Upper lobe of right lung (tissue), 1 donor: Measurements from ENCODE around the gene ZNF283. TPM values are rescaled to one million over a fixed set of nuclear protein-coding genes. Genes with fewer than 3 reads are reported as not detected.

Experiments used
- ATAC-seq: fragments of 200-7000 bp; cut with Tn5 transposase; one replicate; pipeline ENCODE4 v1.9.1; 2020; ENCODE audit warnings: mild to moderate bottlenecking, moderate library complexity
- DNase-seq: peaks from one replicate; pipeline ENCODE4 v3.0.0-alpha.2; 2020
- H3K27ac ChIP-seq: fragments of 200-600 bp; one replicate; pipeline ENCODE4 v1.8.0; 2022
- H3K27me3 ChIP-seq: fragments of 200-600 bp; one replicate; pipeline ENCODE4 v1.8.0; 2022; ENCODE audit warnings: mild to moderate bottlenecking
- H3K36me3 ChIP-seq: fragments of 200-600 bp; one replicate; pipeline ENCODE4 v1.8.0; 2022
- H3K4me1 ChIP-seq: fragments of 200-600 bp; one replicate; pipeline ENCODE4 v1.8.0; 2022
- H3K4me3 ChIP-seq: fragments of 200-600 bp; one replicate; pipeline ENCODE4 v1.8.0; 2022; ENCODE audit warnings: mild to moderate bottlenecking
- H3K9me3 ChIP-seq: fragments of 200-600 bp; one replicate; pipeline ENCODE4 v1.8.0; 2022
- intact Hi-C: fragments of 100-400 bp; cut with DNase I; formaldehyde crosslinking; loops from one replicate; pipeline ENCODE4 v1.11.0; 2022
- total RNA-seq: library from RNA; stranded (reverse); fragmentation: NEBNext Ultra II Directional; extraction: Animal tissue kit (Norgen Biotek cat#: 25700); gene quantifications from one replicate; pipeline ENCODE4 v1.2.1, GENCODE V29; 2021
- TF ChIP-seq, protein P1 (sequence below): fragments of 200-600 bp; IDR thresholded peaks from one replicate; pipeline ENCODE4 v1.8.0; 2022; ENCODE audit warnings: antibody characterized with exemption
- donor health status: DM: no; HTN: yes; CAD: no; lungs with severe emphysema.

ZNF283 gene
- total RNA-seq, 1 donor from 2014 or later = 11.7 TPM

DNA sequence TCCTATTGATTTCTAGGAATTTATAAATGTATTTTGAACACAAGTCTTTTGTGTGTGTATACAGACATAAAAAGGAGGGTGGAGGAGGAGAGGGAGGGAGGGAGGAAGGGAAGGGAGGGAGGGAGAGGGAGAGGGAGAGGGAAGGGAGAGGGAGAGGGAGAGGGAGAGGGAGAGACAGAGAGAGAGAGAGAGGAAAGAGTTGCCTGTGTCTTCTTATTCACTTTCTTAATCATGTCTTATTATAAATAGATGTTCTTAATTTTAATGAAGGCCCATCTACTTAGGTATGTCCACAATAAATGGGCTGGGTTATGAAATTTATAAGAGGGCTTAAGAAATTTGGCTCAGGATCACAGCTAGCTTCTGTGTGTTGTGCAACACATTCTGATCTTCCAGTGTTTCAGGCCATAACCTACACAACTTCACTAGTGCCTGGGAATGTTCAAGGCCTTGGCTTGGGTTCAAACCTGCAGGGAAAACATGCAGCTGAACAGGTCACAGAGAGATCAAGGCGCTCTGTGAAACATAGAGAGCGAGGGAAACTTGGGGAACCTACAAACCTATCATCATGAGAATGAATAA lies 68.7 kb downstream of the ZNF283 start:
- peaks cover 19% of the 10 kb centered on the region for H3K9me3 ChIP-seq

More for the DNA sequence above, 68.7 kb downstream of the ZNF283 start:
- intact Hi-C loops = no loop called here
- Histone ChIP-seq H3K36me3 (no peaks in the 10 kb centered on the region), H3K4me3 (no peak overlapping the region), H3K27me3 (no peaks in the 10 kb centered on the region), H3K4me1 (no peaks in the 10 kb centered on the region), H3K27ac (no peak overlapping the region)
- TF ChIP-seq, protein P1, sequence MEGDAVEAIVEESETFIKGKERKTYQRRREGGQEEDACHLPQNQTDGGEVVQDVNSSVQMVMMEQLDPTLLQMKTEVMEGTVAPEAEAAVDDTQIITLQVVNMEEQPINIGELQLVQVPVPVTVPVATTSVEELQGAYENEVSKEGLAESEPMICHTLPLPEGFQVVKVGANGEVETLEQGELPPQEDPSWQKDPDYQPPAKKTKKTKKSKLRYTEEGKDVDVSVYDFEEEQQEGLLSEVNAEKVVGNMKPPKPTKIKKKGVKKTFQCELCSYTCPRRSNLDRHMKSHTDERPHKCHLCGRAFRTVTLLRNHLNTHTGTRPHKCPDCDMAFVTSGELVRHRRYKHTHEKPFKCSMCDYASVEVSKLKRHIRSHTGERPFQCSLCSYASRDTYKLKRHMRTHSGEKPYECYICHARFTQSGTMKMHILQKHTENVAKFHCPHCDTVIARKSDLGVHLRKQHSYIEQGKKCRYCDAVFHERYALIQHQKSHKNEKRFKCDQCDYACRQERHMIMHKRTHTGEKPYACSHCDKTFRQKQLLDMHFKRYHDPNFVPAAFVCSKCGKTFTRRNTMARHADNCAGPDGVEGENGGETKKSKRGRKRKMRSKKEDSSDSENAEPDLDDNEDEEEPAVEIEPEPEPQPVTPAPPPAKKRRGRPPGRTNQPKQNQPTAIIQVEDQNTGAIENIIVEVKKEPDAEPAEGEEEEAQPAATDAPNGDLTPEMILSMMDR = no peak
- ATAC-seq (no peak), DNase-seq (no peak)

Other genes starting within 250 kb of the ZNF283 start
- gene IRGQ, start 231.2 kb upstream of the ZNF283 start, total RNA-seq = 23.2 TPM
- 16.6 TPM for gene ZNF576, start 230.7 kb upstream of the ZNF283 start, total RNA-seq
- gene SRRM5, start 215.2 kb upstream of the ZNF283 start, total RNA-seq = 0.29 TPM
- 27.1 TPM for gene ZNF428, start 207.7 kb upstream of the ZNF283 start, total RNA-seq
- gene CADM4, start 187.5 kb upstream of the ZNF283 start, total RNA-seq = 8.7 TPM
- 97.2 TPM for gene PLAUR, start 157.2 kb upstream of the ZNF283 start, total RNA-seq
- gene IRGC, start 111.2 kb upstream of the ZNF283 start, total RNA-seq = not detected
- 44.7 TPM for gene SMG9, start 72.4 kb upstream of the ZNF283 start, total RNA-seq
- 7.3 TPM for gene KCNN4, start 46.3 kb upstream of the ZNF283 start, total RNA-seq
- 3.6 TPM for gene LYPD5, start 24.9 kb upstream of the ZNF283 start, total RNA-seq
- 2.4 TPM for gene ZNF404, start 56.6 kb downstream of the ZNF283 start, total RNA-seq
- 14.0 TPM for gene ZNF45, start 108.0 kb downstream of the ZNF283 start, total RNA-seq
- gene ZNF221, start 123.9 kb downstream of the ZNF283 start, total RNA-seq = 3.9 TPM
- gene ZNF155, start 156.9 kb downstream of the ZNF283 start, total RNA-seq = 8.7 TPM
- gene ZNF230, start 175.6 kb downstream of the ZNF283 start, total RNA-seq = 5.2 TPM
- gene ZNF222, start 198.1 kb downstream of the ZNF283 start, total RNA-seq = 4.5 TPM
- 5.8 TPM for gene ZNF223, start 224.7 kb downstream of the ZNF283 start, total RNA-seq
- 2.9 TPM for gene ZNF284, start 244.8 kb downstream of the ZNF283 start, total RNA-seq